Osteoblast (primary cell): ENCODE results near the gene CD2BP2. TPM values are rescaled to one million over a fixed set of nuclear protein-coding genes. Genes with fewer than 3 reads are reported as not detected.
"Not testable (repeated sequence)": the region's sequence is repeated elsewhere in the genome, so short reads cannot be mapped to it uniquely, and the experiment has no call there.

Experiments
- DNase-seq: peaks from one replicate; pipeline ENCODE4 v3.0.0; 2011; ENCODE audit warnings: low spot score, mixed read lengths; ENCODE audit not compliant: insufficient read length; ENCODE audit errors: missing footprints
- H2AFZ ChIP-seq: 2 replicates; pipeline ENCODE4 v1.6.0; 2011; ENCODE audit warnings: mild to moderate bottlenecking, low read length
- H3K27ac ChIP-seq: 2 replicates; pipeline ENCODE4 v1.5.1; 2011; ENCODE audit warnings: mild to moderate bottlenecking, low read depth, low read length, moderate library complexity
- H3K27me3 ChIP-seq: 2 replicates; pipeline ENCODE4 v1.6.0; 2012; ENCODE audit warnings: mild to moderate bottlenecking, control low read depth, inconsistent platforms, low read length, moderate library complexity; ENCODE audit not compliant: insufficient read depth
- H3K36me3 ChIP-seq: 2 replicates; pipeline ENCODE4 v1.5.1; 2011; ENCODE audit warnings: mild to moderate bottlenecking, low read length, control low read depth, moderate library complexity; ENCODE audit not compliant: insufficient read depth
- H3K4me1 ChIP-seq: 2 replicates; pipeline ENCODE4 v1.5.1; 2011; ENCODE audit warnings: mild to moderate bottlenecking, low read length, control low read depth, moderate library complexity; ENCODE audit not compliant: insufficient read depth
- H3K4me2 ChIP-seq: 2 replicates; pipeline ENCODE4 v1.6.0; 2011; ENCODE audit warnings: mild to moderate bottlenecking, low read length; ENCODE audit not compliant: insufficient read depth
- H3K4me3 ChIP-seq: fragments of 200-600 bp; sonication (generic); 3 replicates; pipeline ENCODE4 v1.5.1; 2012; ENCODE audit warnings: mild to moderate bottlenecking, low read length, inconsistent platforms; ENCODE audit not compliant: insufficient read depth
- H3K79me2 ChIP-seq: 2 replicates; pipeline ENCODE4 v1.6.0; 2012; ENCODE audit warnings: mild to moderate bottlenecking, low read length, control low read depth, inconsistent platforms; ENCODE audit not compliant: insufficient read depth
- H3K9me3 ChIP-seq: 2 replicates; pipeline ENCODE4 v1.5.1; 2011; ENCODE audit warnings: low read depth, low read length, control low read depth
- H4K20me1 ChIP-seq: 2 replicates; pipeline ENCODE4 v1.6.0; 2012; ENCODE audit warnings: mild to moderate bottlenecking, low read length, control low read depth; ENCODE audit not compliant: insufficient read depth
- total RNA-seq: library from RNA; depleted of rRNA; stranded (reverse); fragments of >200 nt; gene quantifications from 2 replicates; pipeline ENCODE4 v1.2.3, GENCODE V29; 2012
- TF ChIP-seq, protein P1 (sequence below): IDR thresholded peaks from 2 replicates; pipeline ENCODE4 v1.5.1; 2011; ENCODE audit warnings: mild to moderate bottlenecking, low read depth, low read length, moderate library complexity; ENCODE audit errors: extremely low read depth

CD2BP2 gene
- total RNA-seq, 1 donor, result 32.9 TPM

GRCh38 chr16:30340621-30341020 is 14.5 kb downstream of the CD2BP2 start:
- no peak overlapping the region for H3K27ac ChIP-seq

GRCh38 chr16:30338715-30339114 is 16.4 kb downstream of the CD2BP2 start:
- H3K27me3 ChIP-seq, H3K27ac ChIP-seq, H3K4me3 ChIP-seq, H3K79me2 ChIP-seq, H3K4me1 ChIP-seq, H3K9me3 ChIP-seq, H4K20me1 ChIP-seq, H2AFZ ChIP-seq, DNase-seq, H3K36me3 ChIP-seq, H3K4me2 ChIP-seq: not testable (repeated sequence)

More at GRCh38 chr16:30340621-30341020, 14.5 kb downstream of the CD2BP2 start:
- Histone ChIP-seq H4K20me1 (no peaks in the 10 kb centered on the region), H3K9me3 (no peaks in the 10 kb centered on the region), H3K36me3 (no peaks in the 10 kb centered on the region), H3K27me3 (no peaks in the 10 kb centered on the region), H3K4me1 (no peaks in the 10 kb centered on the region), H3K4me3 (no peak overlapping the region), H3K79me2 (no peaks in the 10 kb centered on the region), H3K4me2 (no peak overlapping the region), H2AFZ (peak overlapping the region; percentile 41)
- no peak for DNase-seq
- TF ChIP-seq, protein P1, sequence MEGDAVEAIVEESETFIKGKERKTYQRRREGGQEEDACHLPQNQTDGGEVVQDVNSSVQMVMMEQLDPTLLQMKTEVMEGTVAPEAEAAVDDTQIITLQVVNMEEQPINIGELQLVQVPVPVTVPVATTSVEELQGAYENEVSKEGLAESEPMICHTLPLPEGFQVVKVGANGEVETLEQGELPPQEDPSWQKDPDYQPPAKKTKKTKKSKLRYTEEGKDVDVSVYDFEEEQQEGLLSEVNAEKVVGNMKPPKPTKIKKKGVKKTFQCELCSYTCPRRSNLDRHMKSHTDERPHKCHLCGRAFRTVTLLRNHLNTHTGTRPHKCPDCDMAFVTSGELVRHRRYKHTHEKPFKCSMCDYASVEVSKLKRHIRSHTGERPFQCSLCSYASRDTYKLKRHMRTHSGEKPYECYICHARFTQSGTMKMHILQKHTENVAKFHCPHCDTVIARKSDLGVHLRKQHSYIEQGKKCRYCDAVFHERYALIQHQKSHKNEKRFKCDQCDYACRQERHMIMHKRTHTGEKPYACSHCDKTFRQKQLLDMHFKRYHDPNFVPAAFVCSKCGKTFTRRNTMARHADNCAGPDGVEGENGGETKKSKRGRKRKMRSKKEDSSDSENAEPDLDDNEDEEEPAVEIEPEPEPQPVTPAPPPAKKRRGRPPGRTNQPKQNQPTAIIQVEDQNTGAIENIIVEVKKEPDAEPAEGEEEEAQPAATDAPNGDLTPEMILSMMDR, result no peak

DNA sequence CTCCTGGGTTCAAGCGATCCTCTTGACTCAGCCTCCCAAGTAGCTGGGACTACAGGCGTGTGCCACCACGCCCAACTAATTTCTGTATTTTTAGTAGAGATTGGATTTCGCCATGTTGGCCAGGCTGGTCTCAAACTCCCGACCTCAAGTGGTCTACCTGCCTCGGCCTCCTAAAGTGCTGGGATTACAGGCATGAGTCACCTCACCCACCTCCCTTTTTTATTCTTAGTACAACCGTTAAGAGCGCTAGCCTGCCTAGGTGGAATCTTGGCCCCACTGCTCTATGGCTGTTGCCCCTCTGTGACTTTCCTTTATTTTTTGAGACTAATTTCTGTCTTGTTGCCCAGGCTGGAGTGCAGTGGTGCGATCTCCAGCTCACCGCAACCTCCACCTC is 17.1 kb downstream of the CD2BP2 start:
- H3K9me3 ChIP-seq, H3K36me3 ChIP-seq, H3K27me3 ChIP-seq: not testable (repeated sequence)

DNA sequence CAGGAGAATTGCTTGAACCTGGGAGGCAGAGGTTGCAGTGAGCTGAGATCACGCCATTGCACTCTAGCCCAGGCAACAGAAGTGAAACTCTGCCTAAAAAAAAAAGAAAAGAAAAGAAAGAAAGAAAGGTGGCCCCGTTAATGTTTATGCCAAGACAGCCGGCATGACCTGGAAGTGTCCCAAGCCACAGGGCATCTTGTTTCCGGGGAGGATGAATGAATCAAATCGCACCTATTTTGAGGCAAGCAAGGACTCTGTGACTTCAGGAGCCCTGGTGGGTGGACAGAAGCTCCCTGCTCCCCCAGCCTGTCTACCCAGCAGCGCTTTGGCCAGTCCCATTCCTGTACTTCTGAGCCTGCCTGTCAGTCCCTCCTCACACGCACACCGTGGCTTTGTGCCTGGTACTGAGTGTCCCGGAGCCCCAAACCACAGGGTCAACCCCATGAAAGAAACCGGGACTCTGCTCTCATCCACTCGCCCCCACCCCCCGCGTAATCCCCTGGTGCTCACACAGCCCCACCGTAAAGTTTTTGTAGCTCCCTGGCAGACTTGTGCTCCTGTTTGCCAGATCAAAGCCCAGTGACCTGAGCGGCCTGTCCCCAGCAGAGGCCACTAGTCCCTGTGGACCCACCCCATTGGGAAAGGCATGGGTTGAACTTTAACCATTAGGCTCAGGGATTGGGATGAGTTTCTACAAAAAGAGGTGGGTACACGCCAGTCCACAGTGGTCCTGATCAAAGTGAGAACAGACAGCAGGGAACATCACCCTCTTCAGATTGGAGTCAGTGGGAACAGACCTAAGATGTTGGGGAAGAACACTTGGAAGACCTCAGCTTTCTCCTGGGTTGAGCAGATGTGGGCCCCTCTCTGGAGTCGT is 19.3 kb downstream of the CD2BP2 start:
- Histone ChIP-seq H3K4me1 (no peaks in the 10 kb centered on the region), H3K27me3 (no peaks in the 10 kb centered on the region), H4K20me1 (no peaks in the 10 kb centered on the region), H3K36me3 (no peaks in the 10 kb centered on the region), H3K9me3 (no peaks in the 10 kb centered on the region), H2AFZ (peak overlapping the region; percentile 93), H3K79me2 (peaks cover 11% of the 10 kb centered on the region), H3K4me3 (peak overlapping the region; percentile 78), H3K4me2 (peak overlapping the region; percentile 87), H3K27ac (peak overlapping the region; percentile 17)
- DNase-seq, result peak; percentile 80
- TF ChIP-seq, protein P1, result no peak

More for the DNA sequence above, 17.1 kb downstream of the CD2BP2 start:
- not testable (repeated sequence) for DNase-seq, H4K20me1 ChIP-seq, H2AFZ ChIP-seq, H3K4me2 ChIP-seq, H3K27ac ChIP-seq, H3K4me1 ChIP-seq, H3K79me2 ChIP-seq, H3K4me3 ChIP-seq

DNA sequence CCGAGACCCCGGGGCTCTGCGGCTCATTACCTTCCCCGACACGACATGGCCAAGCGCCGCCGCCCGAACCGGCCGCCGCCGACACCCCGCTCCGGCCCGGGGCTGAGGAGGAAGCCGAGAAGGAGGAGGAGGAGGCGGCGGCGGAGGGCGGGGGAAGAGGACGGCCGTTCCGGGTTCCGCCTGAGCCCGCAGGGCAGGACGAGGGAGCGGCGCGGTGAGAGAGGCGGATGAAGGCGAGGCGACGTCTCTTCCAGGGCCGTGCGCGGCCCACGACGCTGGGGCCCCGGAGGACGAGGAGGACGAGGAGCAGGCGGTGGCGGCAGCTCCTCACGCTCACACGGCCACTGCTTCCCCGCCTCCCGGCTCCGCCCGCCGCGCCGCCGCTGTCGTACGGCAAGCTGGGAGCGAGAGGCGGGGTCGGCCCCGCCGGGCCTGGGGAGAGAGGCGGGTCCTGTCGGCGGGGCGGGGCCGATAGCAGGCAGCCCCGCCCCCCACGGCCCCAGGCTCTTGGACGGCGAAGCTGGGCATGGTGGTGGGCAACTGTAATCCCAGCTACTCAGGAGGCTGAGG is 20.0 kb downstream of the CD2BP2 start:
- not testable (repeated sequence) for H4K20me1 ChIP-seq, H3K27me3 ChIP-seq, H3K36me3 ChIP-seq, H3K9me3 ChIP-seq, H3K4me1 ChIP-seq
- peak overlapping the region; percentile 93 for H2AFZ ChIP-seq
- H3K4me2 ChIP-seq, result peak overlapping the region; percentile 87
- H3K4me3 ChIP-seq, result peak overlapping the region; percentile 78
- DNase-seq, result peak; percentile 63
- H3K79me2 ChIP-seq, result peaks cover 16% of the 10 kb centered on the region
- H3K27ac ChIP-seq, result peak overlapping the region; percentile 66

DNA sequence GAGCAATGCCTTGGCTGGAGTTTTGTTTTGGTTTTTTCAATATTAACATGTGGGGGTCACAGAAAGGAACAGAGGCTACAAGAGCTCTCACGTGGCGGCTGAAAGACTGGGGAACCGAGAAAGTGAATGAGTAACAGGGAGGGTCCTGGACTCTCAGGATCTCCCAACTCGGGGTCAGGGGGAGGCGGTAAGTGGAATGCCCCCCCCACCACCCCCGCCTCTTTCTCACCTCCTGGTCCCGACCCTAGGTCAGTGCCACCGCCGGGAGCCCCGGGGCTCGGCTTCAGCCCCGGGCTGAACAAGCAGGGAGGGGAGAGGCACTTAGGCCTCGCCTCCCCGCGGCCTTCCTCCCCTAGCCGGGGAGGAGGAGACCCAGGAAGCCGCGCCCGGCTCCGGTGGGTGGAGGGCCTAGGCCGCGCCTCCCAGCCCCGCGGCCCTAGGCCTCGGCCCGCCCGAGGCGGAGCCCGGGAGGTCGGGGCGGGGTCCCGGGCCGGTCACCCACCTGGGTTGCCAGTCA is 20.6 kb downstream of the CD2BP2 start:
- not testable (repeated sequence) for H3K4me1 ChIP-seq, H3K9me3 ChIP-seq, H2AFZ ChIP-seq, H3K27ac ChIP-seq, DNase-seq, H3K36me3 ChIP-seq, H4K20me1 ChIP-seq, H3K27me3 ChIP-seq
- Histone ChIP-seq H3K79me2 (peaks cover 19% of the 10 kb centered on the region), H3K4me2 (peak overlapping the region; percentile 69), H3K4me3 (peak overlapping the region; percentile 78)

GRCh38 chr16:30324220-30324619 is 30.9 kb downstream of the CD2BP2 start:
- H3K79me2 ChIP-seq, result peaks cover 27% of the 10 kb centered on the region
- not testable (repeated sequence) for H3K27me3 ChIP-seq, H3K4me2 ChIP-seq, H3K27ac ChIP-seq, H3K4me3 ChIP-seq, H3K36me3 ChIP-seq, H2AFZ ChIP-seq, H4K20me1 ChIP-seq, H3K4me1 ChIP-seq, H3K9me3 ChIP-seq, DNase-seq
